Measurements from ENCODE around the gene ZBTB34.

DNA sequence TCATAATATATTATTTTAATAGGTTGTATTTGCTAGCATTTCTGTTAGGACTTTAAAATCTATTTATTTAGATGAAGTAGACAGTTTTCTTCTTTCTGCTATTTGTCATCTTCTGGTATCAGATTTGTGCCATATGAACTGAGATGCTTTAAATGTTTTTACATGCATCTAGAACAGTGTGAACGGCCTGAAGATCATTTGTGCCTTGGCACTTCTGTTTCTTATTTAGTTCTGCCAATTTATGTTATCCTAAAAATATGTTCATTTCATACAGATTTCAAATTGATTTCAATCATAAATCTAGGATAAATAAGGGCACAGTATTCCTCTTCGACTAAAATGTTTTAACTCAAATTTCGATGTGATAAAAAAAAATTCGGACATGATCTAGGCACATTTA lies 16.1 kb downstream of the ZBTB34 start:
- no peak for TF ChIP-seq EZH2phosphoT487 (conservative IDR thresholded peaks at IDR 0.05; ENCODE audit: low read length)
- TF ChIP-seq, protein P1, sequence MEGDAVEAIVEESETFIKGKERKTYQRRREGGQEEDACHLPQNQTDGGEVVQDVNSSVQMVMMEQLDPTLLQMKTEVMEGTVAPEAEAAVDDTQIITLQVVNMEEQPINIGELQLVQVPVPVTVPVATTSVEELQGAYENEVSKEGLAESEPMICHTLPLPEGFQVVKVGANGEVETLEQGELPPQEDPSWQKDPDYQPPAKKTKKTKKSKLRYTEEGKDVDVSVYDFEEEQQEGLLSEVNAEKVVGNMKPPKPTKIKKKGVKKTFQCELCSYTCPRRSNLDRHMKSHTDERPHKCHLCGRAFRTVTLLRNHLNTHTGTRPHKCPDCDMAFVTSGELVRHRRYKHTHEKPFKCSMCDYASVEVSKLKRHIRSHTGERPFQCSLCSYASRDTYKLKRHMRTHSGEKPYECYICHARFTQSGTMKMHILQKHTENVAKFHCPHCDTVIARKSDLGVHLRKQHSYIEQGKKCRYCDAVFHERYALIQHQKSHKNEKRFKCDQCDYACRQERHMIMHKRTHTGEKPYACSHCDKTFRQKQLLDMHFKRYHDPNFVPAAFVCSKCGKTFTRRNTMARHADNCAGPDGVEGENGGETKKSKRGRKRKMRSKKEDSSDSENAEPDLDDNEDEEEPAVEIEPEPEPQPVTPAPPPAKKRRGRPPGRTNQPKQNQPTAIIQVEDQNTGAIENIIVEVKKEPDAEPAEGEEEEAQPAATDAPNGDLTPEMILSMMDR (IDR thresholded peaks at IDR 0.05; ENCODE audit: insufficient read depth, low read length, poor library complexity, severe bottlenecking), result no peak
